Lung (tissue), 12 donors: ENCODE measurements around the gene CPNE8. TPM values are rescaled to one million over a fixed set of nuclear protein-coding genes. Genes with fewer than 3 reads are reported as not detected.

Experiments
- ATAC-seq: fragments of 200-7000 bp; cut with Tn5 transposase; one replicate; pipeline ENCODE4 v1.9.1; 2020; ENCODE audit warnings: moderate number of reproducible peaks; ENCODE audit not compliant: insufficient read depth, low FRiP score
- DNase-seq, 3 donors: peaks; one replicate each; pipeline ENCODE4 v3.0.0-alpha.2; 2013 to 2017
- H3K27ac ChIP-seq, 2 donors: one replicate each; pipeline ENCODE4 v1.5.1; 2013; ENCODE audit warnings: mild to moderate bottlenecking in 2 of 2, moderate library complexity in 2 of 2, control low read depth in 1 of 2, inconsistent platforms in 1 of 2, low read depth in 1 of 2, low read length in 1 of 2
- H3K27me3 ChIP-seq, 3 donors: one replicate each; pipeline ENCODE4 v1.5.1; 2013; ENCODE audit warnings: low read length in 2 of 3; ENCODE audit not compliant: control insufficient read depth in 3 of 3, insufficient read depth in 3 of 3
- H3K36me3 ChIP-seq, 4 donors: one replicate each; pipeline ENCODE4 v1.5.1; 2013; ENCODE audit warnings: low read length in 4 of 4, mild to moderate bottlenecking in 1 of 4, moderate library complexity in 1 of 4; ENCODE audit not compliant: control insufficient read depth in 4 of 4, insufficient read depth in 4 of 4
- H3K4me1 ChIP-seq, 5 donors: one replicate each; pipeline ENCODE4 v1.5.1; 2013; ENCODE audit warnings: low read length in 5 of 5, mild to moderate bottlenecking in 2 of 5, moderate library complexity in 1 of 5; ENCODE audit not compliant: control insufficient read depth in 5 of 5, insufficient read depth in 5 of 5
- H3K4me3 ChIP-seq: one replicate; pipeline ENCODE4 v1.5.1; 2013; ENCODE audit warnings: mild to moderate bottlenecking, control low read depth, moderate library complexity
- H3K9ac ChIP-seq, 2 donors: one replicate each; pipeline ENCODE4 v1.5.1; 2013; ENCODE audit warnings: low read length in 2 of 2, control low read depth in 1 of 2; ENCODE audit not compliant: insufficient read depth in 1 of 2
- H3K9me3 ChIP-seq, 4 donors: one replicate each; pipeline ENCODE4 v1.5.1; 2013; ENCODE audit warnings: low read length in 3 of 4, mild to moderate bottlenecking in 1 of 4, moderate library complexity in 1 of 4; ENCODE audit not compliant: control insufficient read depth in 4 of 4, insufficient read depth in 3 of 4
- WGBS, 2 donors: extraction: QIAGEN DNeasy Blood & Tissue Kit; methylation state at CpG; one replicate each; pipeline ENCODE4 v1.1.7; 2013; 5-methylcytosine and 5-hydroxymethylcytosine counted together
- polyA plus RNA-seq, 2 donors: library from polyadenylated mRNA; stranded (reverse); fragments of 200-250 nt; gene quantifications; one replicate each; pipeline ENCODE4 v1.2.1, GENCODE V29; 2013
- total RNA-seq, 2 donors: library from RNA; depleted of rRNA in 1 of 2; stranded (reverse); fragments of >200 nt in 1 of 2; gene quantifications; one replicate each; pipeline ENCODE4 v1.2.1, GENCODE V29; 2014 to 2021
- TF ChIP-seq, protein P1 (sequence below): IDR thresholded peaks from 2 replicates; pipeline ENCODE4 v1.5.1; 2012; ENCODE audit warnings: mild to moderate bottlenecking; ENCODE audit errors: control extremely low read depth, extremely low read depth
- donor health status: control.
- donor health status: control.
- donor health status: Bipolar disorder and iron deficiency.
- donor health status: healthy.
- donor health status: DM: yes; HTN: yes; CAD: no.

CPNE8 gene
- total and polyA plus RNA-seq, 4 donors, result 9.2 to 20.1 (median 15.3) TPM

DNA sequence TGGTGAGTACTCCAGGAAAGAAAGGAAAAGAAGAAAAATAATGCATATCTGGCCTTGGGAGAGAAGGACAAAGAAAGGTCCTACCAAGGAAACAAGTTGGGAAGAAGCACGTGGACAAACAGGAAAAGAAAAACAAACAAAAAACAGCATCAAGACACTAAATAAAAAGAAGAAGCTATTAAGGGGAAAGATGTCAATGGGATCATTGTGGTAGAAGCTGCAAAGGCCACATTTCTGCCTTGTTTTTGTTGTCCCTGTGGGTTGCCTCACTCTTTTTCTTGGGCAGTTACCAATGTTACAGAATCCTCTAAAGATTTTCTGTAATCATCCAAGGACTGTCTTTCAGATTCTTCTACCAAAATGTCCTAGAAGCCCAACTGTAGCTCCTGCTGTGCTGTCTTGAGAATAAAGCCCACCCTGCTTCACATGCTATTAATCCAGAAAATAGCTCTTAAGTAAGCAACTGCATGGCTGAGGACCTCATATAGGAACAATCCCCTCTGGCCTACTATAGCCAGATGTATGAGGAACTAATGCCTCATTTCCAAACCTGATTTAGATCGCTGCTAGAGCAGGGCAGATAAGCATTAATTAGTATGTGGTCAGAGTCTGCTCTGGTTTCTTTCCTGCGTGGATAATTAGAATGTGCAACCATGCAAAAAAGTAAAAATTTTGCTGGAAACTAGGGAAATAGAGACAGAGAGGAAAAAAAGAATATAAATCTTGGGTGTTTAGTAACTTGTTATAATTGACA, 10.2 kb upstream of the CPNE8 start:
- 80 to 81% methylated on average over 3 of the region's 3 CpGs for WGBS, 2 donors

DNA sequence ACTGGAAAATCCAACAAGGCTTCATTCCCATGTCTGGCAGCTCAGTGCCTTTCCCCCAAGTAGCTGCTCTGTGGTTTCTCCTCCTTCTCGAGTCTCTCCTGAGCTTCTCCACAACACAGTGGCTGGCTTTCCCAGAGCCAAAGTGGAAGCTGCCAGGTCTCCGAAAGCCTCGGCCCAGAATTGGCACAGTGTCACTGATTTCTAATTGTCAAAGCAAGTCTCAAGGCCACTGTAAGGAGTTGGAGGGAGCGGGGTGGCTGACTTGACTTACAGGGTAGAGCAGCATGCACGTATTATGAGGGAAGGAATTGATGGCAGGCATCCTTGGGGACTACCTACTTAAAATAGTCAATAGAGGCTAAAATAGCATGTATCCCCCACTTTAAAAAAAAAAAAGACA, 6.7 kb upstream of the CPNE8 start:
- peaks cover 0 to under 1% (median 0%) of the 10 kb centered on the region in 5 donors for H3K4me1 ChIP-seq
- no peak overlapping the region for H3K4me3 ChIP-seq
- no peak overlapping the region for H3K27ac ChIP-seq
- no peaks in the 10 kb centered on the region for H3K9me3 ChIP-seq
- WGBS, 2 donors, result 84 to 95% methylated on average over 5 of the region's 5 CpGs
- no peak for ATAC-seq
- no peak overlapping the region for H3K9ac ChIP-seq
- DNase-seq, result no peak
- peaks cover 0 to 3% (median 0%) of the 10 kb centered on the region in 3 donors for H3K27me3 ChIP-seq
- no peaks in the 10 kb centered on the region for H3K36me3 ChIP-seq
- TF ChIP-seq, protein P1, sequence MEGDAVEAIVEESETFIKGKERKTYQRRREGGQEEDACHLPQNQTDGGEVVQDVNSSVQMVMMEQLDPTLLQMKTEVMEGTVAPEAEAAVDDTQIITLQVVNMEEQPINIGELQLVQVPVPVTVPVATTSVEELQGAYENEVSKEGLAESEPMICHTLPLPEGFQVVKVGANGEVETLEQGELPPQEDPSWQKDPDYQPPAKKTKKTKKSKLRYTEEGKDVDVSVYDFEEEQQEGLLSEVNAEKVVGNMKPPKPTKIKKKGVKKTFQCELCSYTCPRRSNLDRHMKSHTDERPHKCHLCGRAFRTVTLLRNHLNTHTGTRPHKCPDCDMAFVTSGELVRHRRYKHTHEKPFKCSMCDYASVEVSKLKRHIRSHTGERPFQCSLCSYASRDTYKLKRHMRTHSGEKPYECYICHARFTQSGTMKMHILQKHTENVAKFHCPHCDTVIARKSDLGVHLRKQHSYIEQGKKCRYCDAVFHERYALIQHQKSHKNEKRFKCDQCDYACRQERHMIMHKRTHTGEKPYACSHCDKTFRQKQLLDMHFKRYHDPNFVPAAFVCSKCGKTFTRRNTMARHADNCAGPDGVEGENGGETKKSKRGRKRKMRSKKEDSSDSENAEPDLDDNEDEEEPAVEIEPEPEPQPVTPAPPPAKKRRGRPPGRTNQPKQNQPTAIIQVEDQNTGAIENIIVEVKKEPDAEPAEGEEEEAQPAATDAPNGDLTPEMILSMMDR, result no peak

More for the DNA sequence above, 10.2 kb upstream of the CPNE8 start:
- Histone ChIP-seq H3K4me1 (no peaks in the 10 kb centered on the region), H3K27ac (no peak overlapping the region), H3K27me3 (no peaks in the 10 kb centered on the region), H3K9me3 (no peaks in the 10 kb centered on the region), H3K4me3 (no peak overlapping the region), H3K9ac (no peak overlapping the region), H3K36me3 (no peaks in the 10 kb centered on the region)
- DNase-seq (no peak), ATAC-seq (no peak)
- TF ChIP-seq, protein P1, result no peak

DNA sequence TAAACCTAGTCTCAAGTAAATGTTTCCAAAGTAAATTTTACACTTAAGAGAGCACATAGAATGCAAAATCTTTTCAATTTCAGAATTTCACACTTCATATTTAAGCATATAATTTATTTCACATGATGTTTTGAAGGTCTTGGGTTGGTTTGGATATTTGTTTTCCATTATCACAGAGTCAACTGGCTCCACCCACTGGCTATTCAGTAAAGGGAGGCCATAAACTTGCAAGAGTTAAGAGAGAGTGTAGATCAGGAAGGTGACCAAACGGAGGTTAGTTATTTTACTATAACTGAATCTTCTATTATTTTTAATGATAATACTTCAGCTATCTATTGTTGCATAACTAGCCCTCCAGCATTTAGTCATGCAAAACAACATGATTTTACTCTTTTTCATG, 6.2 kb upstream of the CPNE8 start:
- H3K27me3 ChIP-seq, result peaks cover 0 to 7% (median 2%) of the 10 kb centered on the region in 3 donors
- peaks cover 0 to 5% (median 0%) of the 10 kb centered on the region in 5 donors for H3K4me1 ChIP-seq
- no peak for DNase-seq
- TF ChIP-seq, protein P1, result no peak
- no peaks in the 10 kb centered on the region for H3K9me3 ChIP-seq
- H3K9ac ChIP-seq, result no peak overlapping the region
- WGBS, 2 donors, result 52 to 59% methylated on average over 1 of the region's 1 CpG
- no peak for ATAC-seq
- no peak overlapping the region for H3K4me3 ChIP-seq
- no peak overlapping the region for H3K27ac ChIP-seq
- H3K36me3 ChIP-seq, result no peaks in the 10 kb centered on the region
